ENCODE measurements around the gene PRKCB.

The PRKCB gene

GRCh38 chr16:23941963-23942564, 106.3 kb downstream of the PRKCB start:
- Histone ChIP-seq H3K9ac (ENCODE audit: low read depth, low read length) (no peak overlapping the region), H3K4me3 (ENCODE audit: low read depth, low read length) (no peak overlapping the region), H3K9me3 (ENCODE audit: control insufficient read depth, insufficient read depth, low read length) (no peaks in the 10 kb centered on the region), H3K27me3 (ENCODE audit: control insufficient read depth, insufficient read depth, low read length) (no peaks in the 10 kb centered on the region), H3K36me3 (ENCODE audit: control insufficient read depth, insufficient read depth, low read length) (no peaks in the 10 kb centered on the region), H3K27ac (ENCODE audit: low read depth, low read length) (no peak overlapping the region), H3K4me1 (ENCODE audit: control insufficient read depth, insufficient read depth, low read length) (0 out of 2 replicates have a peak, but pooled peaks cover under 1% of the 10 kb centered on the region)

- H3K27me3 ChIP-seq (ENCODE audit: control insufficient read depth, insufficient read depth, low read length): no peaks in the 10 kb centered on the region
- H3K9ac ChIP-seq (ENCODE audit: low read depth, low read length): no peak overlapping the region
- H3K36me3 ChIP-seq (ENCODE audit: control insufficient read depth, insufficient read depth, low read length): no peaks in the 10 kb centered on the region
- H3K9me3 ChIP-seq (ENCODE audit: control insufficient read depth, insufficient read depth, low read length): no peaks in the 10 kb centered on the region
- no peak overlapping the region for H3K4me3 ChIP-seq (ENCODE audit: low read depth, low read length)
- H3K27ac ChIP-seq (ENCODE audit: low read depth, low read length): no peak overlapping the region
- 0 out of 2 replicates have a peak, but pooled peaks cover 6% of the 10 kb centered on the region for H3K4me1 ChIP-seq (ENCODE audit: control insufficient read depth, insufficient read depth, low read length)
Measured at GRCh38 chr16:23943604-23944003, 107.8 kb downstream of the PRKCB start.

- Histone ChIP-seq H3K36me3 (ENCODE audit: control insufficient read depth, insufficient read depth, low read length) (no peaks in the 10 kb centered on the region), H3K4me3 (ENCODE audit: low read depth, low read length) (no peak overlapping the region), H3K9me3 (ENCODE audit: control insufficient read depth, insufficient read depth, low read length) (no peaks in the 10 kb centered on the region), H3K27me3 (ENCODE audit: control insufficient read depth, insufficient read depth, low read length) (no peaks in the 10 kb centered on the region), H3K4me1 (ENCODE audit: control insufficient read depth, insufficient read depth, low read length) (0 out of 2 replicates have a peak, but pooled peaks cover 6% of the 10 kb centered on the region), H3K9ac (ENCODE audit: low read depth, low read length) (no peak overlapping the region), H3K27ac (ENCODE audit: low read depth, low read length) (no peak overlapping the region)
Measured at GRCh38 chr16:23944381-23944780, 108.6 kb downstream of the PRKCB start.

GRCh38 chr16:23945243-23945642, 109.5 kb downstream of the PRKCB start:
- Histone ChIP-seq H3K36me3 (ENCODE audit: control insufficient read depth, insufficient read depth, low read length) (no peaks in the 10 kb centered on the region), H3K27me3 (ENCODE audit: control insufficient read depth, insufficient read depth, low read length) (no peaks in the 10 kb centered on the region), H3K27ac (ENCODE audit: low read depth, low read length) (no peak overlapping the region), H3K4me1 (ENCODE audit: control insufficient read depth, insufficient read depth, low read length) (0 out of 2 replicates have a peak, but pooled peaks cover 6% of the 10 kb centered on the region), H3K9me3 (ENCODE audit: control insufficient read depth, insufficient read depth, low read length) (no peaks in the 10 kb centered on the region), H3K9ac (ENCODE audit: low read depth, low read length) (no peak overlapping the region), H3K4me3 (ENCODE audit: low read depth, low read length) (no peak overlapping the region)

- no peaks in the 10 kb centered on the region for H3K36me3 ChIP-seq (ENCODE audit: control insufficient read depth, insufficient read depth, low read length)
- no peaks in the 10 kb centered on the region for H3K27me3 ChIP-seq (ENCODE audit: control insufficient read depth, insufficient read depth, low read length)
- no peak overlapping the region for H3K27ac ChIP-seq (ENCODE audit: low read depth, low read length)
- no peaks in the 10 kb centered on the region for H3K9me3 ChIP-seq (ENCODE audit: control insufficient read depth, insufficient read depth, low read length)
- no peak overlapping the region for H3K4me3 ChIP-seq (ENCODE audit: low read depth, low read length)
- no peak overlapping the region for H3K9ac ChIP-seq (ENCODE audit: low read depth, low read length)
- H3K4me1 ChIP-seq (ENCODE audit: control insufficient read depth, insufficient read depth, low read length): peaks cover 17% of the 10 kb centered on the region
Measured at GRCh38 chr16:23947838-23948237, 112.1 kb downstream of the PRKCB start.

GRCh38 chr16:23948949-23949411, 113.2 kb downstream of the PRKCB start:
- no peak overlapping the region for H3K27ac ChIP-seq (ENCODE audit: low read depth, low read length)
- H3K36me3 ChIP-seq (ENCODE audit: control insufficient read depth, insufficient read depth, low read length): no peaks in the 10 kb centered on the region
- H3K27me3 ChIP-seq (ENCODE audit: control insufficient read depth, insufficient read depth, low read length): no peaks in the 10 kb centered on the region
- H3K4me3 ChIP-seq (ENCODE audit: low read depth, low read length): no peak overlapping the region
- H3K9ac ChIP-seq (ENCODE audit: low read depth, low read length): no peak overlapping the region
- no peaks in the 10 kb centered on the region for H3K9me3 ChIP-seq (ENCODE audit: control insufficient read depth, insufficient read depth, low read length)
- H3K4me1 ChIP-seq (ENCODE audit: control insufficient read depth, insufficient read depth, low read length): peaks cover 19% of the 10 kb centered on the region

GRCh38 chr16:23949630-23950290, 114.0 kb downstream of the PRKCB start:
- Histone ChIP-seq H3K4me1 (ENCODE audit: control insufficient read depth, insufficient read depth, low read length) (peaks cover 19% of the 10 kb centered on the region), H3K4me3 (ENCODE audit: low read depth, low read length) (no peak overlapping the region), H3K36me3 (ENCODE audit: control insufficient read depth, insufficient read depth, low read length) (no peaks in the 10 kb centered on the region), H3K27ac (ENCODE audit: low read depth, low read length) (no peak overlapping the region), H3K9me3 (ENCODE audit: control insufficient read depth, insufficient read depth, low read length) (no peaks in the 10 kb centered on the region), H3K27me3 (ENCODE audit: control insufficient read depth, insufficient read depth, low read length) (no peaks in the 10 kb centered on the region), H3K9ac (ENCODE audit: low read depth, low read length) (no peak overlapping the region)

- no peaks in the 10 kb centered on the region for H3K9me3 ChIP-seq (ENCODE audit: control insufficient read depth, insufficient read depth, low read length)
- no peaks in the 10 kb centered on the region for H3K27me3 ChIP-seq (ENCODE audit: control insufficient read depth, insufficient read depth, low read length)
- H3K36me3 ChIP-seq (ENCODE audit: control insufficient read depth, insufficient read depth, low read length): no peaks in the 10 kb centered on the region
- H3K27ac ChIP-seq (ENCODE audit: low read depth, low read length): no peak overlapping the region
- H3K4me3 ChIP-seq (ENCODE audit: low read depth, low read length): no peak overlapping the region
- peaks cover 19% of the 10 kb centered on the region for H3K4me1 ChIP-seq (ENCODE audit: control insufficient read depth, insufficient read depth, low read length)
- no peak overlapping the region for H3K9ac ChIP-seq (ENCODE audit: low read depth, low read length)
Measured at GRCh38 chr16:23950291-23950894, 114.6 kb downstream of the PRKCB start.

GRCh38 chr16:23950898-23951297, 115.1 kb downstream of the PRKCB start:
- Histone ChIP-seq H3K9me3 (ENCODE audit: control insufficient read depth, insufficient read depth, low read length) (no peaks in the 10 kb centered on the region), H3K36me3 (ENCODE audit: control insufficient read depth, insufficient read depth, low read length) (no peaks in the 10 kb centered on the region), H3K9ac (ENCODE audit: low read depth, low read length) (no peak overlapping the region), H3K27ac (ENCODE audit: low read depth, low read length) (no peak overlapping the region), H3K4me1 (ENCODE audit: control insufficient read depth, insufficient read depth, low read length) (peaks cover 19% of the 10 kb centered on the region), H3K27me3 (ENCODE audit: control insufficient read depth, insufficient read depth, low read length) (no peaks in the 10 kb centered on the region), H3K4me3 (ENCODE audit: low read depth, low read length) (no peak overlapping the region)

- H3K9ac ChIP-seq (ENCODE audit: low read depth, low read length): no peak overlapping the region
- H3K27me3 ChIP-seq (ENCODE audit: control insufficient read depth, insufficient read depth, low read length): no peaks in the 10 kb centered on the region
- H3K36me3 ChIP-seq (ENCODE audit: control insufficient read depth, insufficient read depth, low read length): no peaks in the 10 kb centered on the region
- H3K4me1 ChIP-seq (ENCODE audit: control insufficient read depth, insufficient read depth, low read length): peaks cover 16% of the 10 kb centered on the region
- no peaks in the 10 kb centered on the region for H3K9me3 ChIP-seq (ENCODE audit: control insufficient read depth, insufficient read depth, low read length)
- H3K4me3 ChIP-seq (ENCODE audit: low read depth, low read length): no peak overlapping the region
- H3K27ac ChIP-seq (ENCODE audit: low read depth, low read length): peak overlapping the region; percentile 77
Measured at GRCh38 chr16:23952128-23952970, 116.6 kb downstream of the PRKCB start.

Data from HUES48 (cell line).